ENCODE data around the gene CBLL1. TPM values are rescaled to one million over a fixed set of nuclear protein-coding genes. Genes with fewer than 3 reads are reported as not detected.
A peak's percentile ranks its signal among the peaks of the same experiment; 100 is the strongest.

The CBLL1 gene
- polyA plus RNA-seq, 3 donors, result 15.7 to 26.9 (median 20.6) TPM

- H3K4me3 Mint-ChIP-seq, result no peak overlapping the region
- H3K36me3 ChIP-seq (replicated peaks in 1 of 2; ENCODE audit: control insufficient read depth in 1 of 2, insufficient read depth in 2 of 2, low read length in 2 of 2), result peaks cover 69 to 84% of the 10 kb centered on the region in 2 donors
Observed at GRCh38 chr7:107751113-107751512, 7.2 kb downstream of the CBLL1 start.

GRCh38 chr7:107754642-107755041 lies 10.7 kb downstream of the CBLL1 start:
- H4K20me1 ChIP-seq (ENCODE audit: insufficient read depth, low read length), result peaks cover 48% of the 10 kb centered on the region
- H3K79me2 ChIP-seq (ENCODE audit: insufficient read depth, low read length), result peaks cover 22% of the 10 kb centered on the region
- H3K4me2 ChIP-seq (replicated peaks; ENCODE audit: extremely low read depth, low read length, poor library complexity, severe bottlenecking), result no peak overlapping the region
- no peaks in the 10 kb centered on the region for H3K4me1 Mint-ChIP-seq
- no peaks in the 10 kb centered on the region for H3K9me3 ChIP-seq (replicated peaks in 1 of 2; ENCODE audit: control insufficient read depth in 1 of 2, insufficient read depth in 1 of 2, low read length in 2 of 2)
- TF ChIP-seq CTCF (IDR thresholded peaks at IDR 0.05), result no peak
- H2AFZ ChIP-seq (ENCODE audit: insufficient read depth, low read depth, low read length, poor library complexity, severe bottlenecking), result no peak overlapping the region
- H3K36me3 ChIP-seq (replicated peaks in 1 of 2; ENCODE audit: control insufficient read depth in 1 of 2, insufficient read depth in 2 of 2, low read length in 2 of 2), result peaks cover 90 to 99% of the 10 kb centered on the region in 2 donors
- peaks cover 71 to 93% of the 10 kb centered on the region in 2 donors for H3K36me3 Mint-ChIP-seq
- 100% methylated on average over 1 of the region's 2 CpGs for WGBS (ENCODE audit: insufficient coverage)
- H3K4me1 ChIP-seq (ENCODE audit: control insufficient read depth in 1 of 2, insufficient read depth in 2 of 2, low read length in 2 of 2), result no peaks in the 10 kb centered on the region
- no peaks in the 10 kb centered on the region for H3K27me3 Mint-ChIP-seq (ENCODE audit: low read depth in 3 of 3)
- no peak overlapping the region for H3K4me3 ChIP-seq (replicated peaks in 1 of 3; ENCODE audit: low read depth in 2 of 3, low read length in 3 of 3)
- H3K27ac Mint-ChIP-seq, result peak overlapping the region in 1 of 7 donors; percentile 81
- DNase-seq, result no peak
- no peaks in the 10 kb centered on the region for H3K9me3 Mint-ChIP-seq
- H3K27ac ChIP-seq (ENCODE audit: low read depth in 1 of 2, low read length in 2 of 2), result no peak overlapping the region
- no peak overlapping the region for H3K4me3 Mint-ChIP-seq
- intact Hi-C loops (cut with micrococcal nuclease), result no loop called here
- H3K9ac ChIP-seq (ENCODE audit: insufficient read depth, low read length, poor library complexity, severe bottlenecking), result no peak overlapping the region
- no peaks in the 10 kb centered on the region for H3K27me3 ChIP-seq (ENCODE audit: control insufficient read depth in 2 of 2, insufficient read depth in 2 of 2, low read length in 2 of 2)

More at GRCh38 chr7:107751113-107751512, 7.2 kb downstream of the CBLL1 start:
- peaks cover 6% of the 10 kb centered on the region for H3K4me1 Mint-ChIP-seq
- no peaks in the 10 kb centered on the region for H3K27me3 Mint-ChIP-seq (ENCODE audit: low read depth in 3 of 3)
- H3K27ac ChIP-seq (ENCODE audit: low read depth in 1 of 2, low read length in 2 of 2), result no peak overlapping the region
- H3K9ac ChIP-seq (ENCODE audit: insufficient read depth, low read length, poor library complexity, severe bottlenecking), result no peak overlapping the region
- H3K27ac Mint-ChIP-seq, result peak overlapping the region in 1 of 7 donors; percentile 61
- no peak overlapping the region for H3K4me3 ChIP-seq (replicated peaks in 1 of 3; ENCODE audit: low read depth in 2 of 3, low read length in 3 of 3)
- 100% methylated on average over 4 of the region's 7 CpGs for WGBS (ENCODE audit: insufficient coverage)
- H3K4me2 ChIP-seq (replicated peaks; ENCODE audit: extremely low read depth, low read length, poor library complexity, severe bottlenecking), result no peak overlapping the region
- peaks cover 56% of the 10 kb centered on the region for H3K79me2 ChIP-seq (ENCODE audit: insufficient read depth, low read length)
- DNase-seq, result no peak
- no peaks in the 10 kb centered on the region for H3K9me3 ChIP-seq (replicated peaks in 1 of 2; ENCODE audit: control insufficient read depth in 1 of 2, insufficient read depth in 1 of 2, low read length in 2 of 2)
- no peak for TF ChIP-seq CTCF (IDR thresholded peaks at IDR 0.05)
- H2AFZ ChIP-seq (ENCODE audit: insufficient read depth, low read depth, low read length, poor library complexity, severe bottlenecking), result no peak overlapping the region
- no peaks in the 10 kb centered on the region for H3K9me3 Mint-ChIP-seq
- intact Hi-C loops (cut with micrococcal nuclease), result no loop called here
- H4K20me1 ChIP-seq (ENCODE audit: insufficient read depth, low read length), result peaks cover 78% of the 10 kb centered on the region
- peaks cover 50 to 73% of the 10 kb centered on the region in 2 donors for H3K36me3 Mint-ChIP-seq
- no peaks in the 10 kb centered on the region for H3K4me1 ChIP-seq (ENCODE audit: control insufficient read depth in 1 of 2, insufficient read depth in 2 of 2, low read length in 2 of 2)
- no peaks in the 10 kb centered on the region for H3K27me3 ChIP-seq (ENCODE audit: control insufficient read depth in 2 of 2, insufficient read depth in 2 of 2, low read length in 2 of 2)
